Activated CD8-positive, alpha-beta T cell treated with anti-CD3 and anti-CD28 coated beads for 36 hours (primary cell): Measurements from ENCODE around the gene PRR13. TPM values are rescaled to one million over a fixed set of nuclear protein-coding genes. Genes with fewer than 3 reads are reported as not detected.

Source experiments
- ATAC-seq: fragments of 200-7000 bp; cut with Tn5 transposase; one replicate; pipeline ENCODE4 v1.10.0; 2021; ENCODE audit warnings: mild to moderate bottlenecking, moderate library complexity
- CTCF ChIA-PET: fragments of 350-600 bp; sonication (Branson Sonifier 250); formaldehyde crosslinking; loops from one replicate; lab custom pipeline; 2021; ENCODE audit warnings: antibody characterized with exemption; lab: Charles Lee
- POLR2A ChIA-PET: fragments of 350-600 bp; sonication (Branson Sonifier 250); formaldehyde crosslinking; loops from one replicate; lab custom pipeline; 2021; ENCODE audit warnings: antibody characterized with exemption; lab: Charles Lee
- DNase-seq: peaks from one replicate; pipeline ENCODE4 v3.0.0-alpha.2; 2020
- H3K27ac Mint-ChIP-seq: one replicate; pipeline ENCODE4 v1.8.0; 2021; ENCODE audit warnings: mild to moderate bottlenecking, mixed read lengths
- H3K27me3 Mint-ChIP-seq: one replicate; pipeline ENCODE4 v1.8.0; 2021; ENCODE audit warnings: mixed read lengths
- H3K36me3 Mint-ChIP-seq: one replicate; pipeline ENCODE4 v1.8.0; 2021; ENCODE audit warnings: low read depth, mixed read lengths
- H3K4me1 Mint-ChIP-seq: one replicate; pipeline ENCODE4 v1.8.0; 2021; ENCODE audit warnings: low read depth, mixed read lengths
- H3K4me3 Mint-ChIP-seq: one replicate; pipeline ENCODE4 v1.8.0; 2021; ENCODE audit warnings: mild to moderate bottlenecking, moderate library complexity, mixed read lengths
- H3K9me3 Mint-ChIP-seq: one replicate; pipeline ENCODE4 v1.8.0; 2021; ENCODE audit warnings: mixed read lengths
- intact Hi-C: fragments of 100-400 bp; cut with micrococcal nuclease; formaldehyde crosslinking; loops from one replicate; pipeline ENCODE4 v1.10.0; 2022
- total RNA-seq, 2 experiments: library from RNA; stranded (reverse); gene quantifications; one replicate each; pipeline ENCODE4 v1.2.3, GENCODE V29; 2021
- TF ChIP-seq, protein P1 (sequence below): fragments of 200-600 bp; IDR thresholded peaks from one replicate; pipeline ENCODE4 v1.8.0; 2022; ENCODE audit warnings: antibody characterized with exemption, mild to moderate bottlenecking

PRR13 gene
- total RNA-seq, 2 experiments from 2014 or later = 167 to 187 TPM

DNA sequence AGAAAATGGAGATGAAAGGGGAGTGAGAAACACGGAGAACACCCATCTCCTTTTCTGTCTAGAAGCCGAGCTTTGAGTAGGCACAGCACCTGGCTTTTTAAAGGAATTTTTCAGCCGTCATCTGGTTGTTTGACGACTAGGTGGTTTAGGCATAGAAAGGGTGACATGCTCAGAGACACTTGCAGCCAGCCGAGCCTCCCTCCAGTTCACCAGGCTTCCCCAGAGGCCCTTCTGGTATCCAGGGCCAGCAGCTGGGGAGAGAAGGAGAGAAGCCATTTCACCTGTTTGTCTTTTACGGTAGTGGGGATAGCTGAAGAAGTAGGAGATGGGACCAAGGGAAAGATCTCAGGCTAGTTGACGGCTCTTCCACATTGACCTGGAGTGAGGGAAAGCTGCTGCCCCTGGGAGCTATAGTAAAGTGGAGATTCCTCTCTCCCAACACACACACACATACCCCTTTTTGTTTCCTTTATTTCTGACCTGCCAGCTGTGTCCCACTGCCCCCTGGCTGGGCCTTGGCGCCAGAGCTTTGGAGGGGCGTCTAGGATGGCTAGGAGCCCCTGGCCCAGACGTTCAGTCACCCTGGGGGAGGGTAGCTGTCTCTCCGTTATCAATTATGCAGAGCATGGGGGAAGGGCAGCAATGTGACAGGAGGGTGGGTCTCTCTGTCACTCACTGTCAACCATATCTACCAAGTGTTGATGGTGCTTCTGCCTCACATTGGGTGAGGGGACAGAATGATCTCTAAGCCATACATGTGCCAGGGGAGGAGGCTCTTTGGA is 52.3 kb downstream of the PRR13 start:
- Mint-ChIP-seq H3K4me3 (peak overlapping the region; percentile 80), H3K27me3 (no peaks in the 10 kb centered on the region), H3K27ac (peak overlapping the region; percentile 88), H3K4me1 (peaks cover 30% of the 10 kb centered on the region), H3K36me3 (no peaks in the 10 kb centered on the region), H3K9me3 (no peaks in the 10 kb centered on the region)
- no peak for DNase-seq
- no peak for ATAC-seq
- POLR2A ChIA-PET = interaction anchor here (0.6 to 54.1 kb wide), 4 partner anchors 8 to 413 kb away, joined by 3 to 1494 read pairs (median 4); partner anchors contain the start of genes AAAS, PCBP2 and TARBP2
- intact Hi-C loops = no loop called here
- TF ChIP-seq, protein P1, sequence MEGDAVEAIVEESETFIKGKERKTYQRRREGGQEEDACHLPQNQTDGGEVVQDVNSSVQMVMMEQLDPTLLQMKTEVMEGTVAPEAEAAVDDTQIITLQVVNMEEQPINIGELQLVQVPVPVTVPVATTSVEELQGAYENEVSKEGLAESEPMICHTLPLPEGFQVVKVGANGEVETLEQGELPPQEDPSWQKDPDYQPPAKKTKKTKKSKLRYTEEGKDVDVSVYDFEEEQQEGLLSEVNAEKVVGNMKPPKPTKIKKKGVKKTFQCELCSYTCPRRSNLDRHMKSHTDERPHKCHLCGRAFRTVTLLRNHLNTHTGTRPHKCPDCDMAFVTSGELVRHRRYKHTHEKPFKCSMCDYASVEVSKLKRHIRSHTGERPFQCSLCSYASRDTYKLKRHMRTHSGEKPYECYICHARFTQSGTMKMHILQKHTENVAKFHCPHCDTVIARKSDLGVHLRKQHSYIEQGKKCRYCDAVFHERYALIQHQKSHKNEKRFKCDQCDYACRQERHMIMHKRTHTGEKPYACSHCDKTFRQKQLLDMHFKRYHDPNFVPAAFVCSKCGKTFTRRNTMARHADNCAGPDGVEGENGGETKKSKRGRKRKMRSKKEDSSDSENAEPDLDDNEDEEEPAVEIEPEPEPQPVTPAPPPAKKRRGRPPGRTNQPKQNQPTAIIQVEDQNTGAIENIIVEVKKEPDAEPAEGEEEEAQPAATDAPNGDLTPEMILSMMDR = no peak
- CTCF ChIA-PET = interaction anchor here (1.1 to 3.6 kb wide), 8 partner anchors 15 to 172 kb away, joined by 3 to 19 read pairs (median 5); partner anchors contain the start of genes AAAS and NPFF

Other genes starting within 250 kb of the PRR13 start
- 100 to 1,000 TPM; 121 to 137 TPM for gene ITGB7, start 234.5 kb upstream of the PRR13 start, total RNA-seq
- gene RARG, start 209.5 kb upstream of the PRR13 start, total RNA-seq = 10 to 100 TPM; 19.7 to 20.3 TPM
- 10 to 100 TPM; 62.1 to 63.4 TPM for gene ESPL1, start 173.4 kb upstream of the PRR13 start, total RNA-seq
- gene PFDN5, start 146.2 kb upstream of the PRR13 start, total RNA-seq = 100 to 1,000 TPM; 322 to 373 TPM
- 10 to 100 TPM; 69.5 to 70.9 TPM for gene MYG1, start 142.0 kb upstream of the PRR13 start, total RNA-seq
- 10 to 100 TPM; 81.3 to 87.6 TPM for gene AAAS, start 120.1 kb upstream of the PRR13 start, total RNA-seq
- not detected for gene SP7, start 105.4 kb upstream of the PRR13 start, total RNA-seq
- 10 to 100 TPM; 67.2 to 70.3 TPM for gene SP1, start 61.6 kb upstream of the PRR13 start, total RNA-seq
- not detected for gene AMHR2, start 17.9 kb upstream of the PRR13 start, total RNA-seq
- 100 to 1,000 TPM; 958 to 973 TPM for gene PCBP2, start 10.4 kb downstream of the PRR13 start, total RNA-seq
- 10 to 100 TPM in 1 of 2 experiments, 1 to 10 TPM in 1; 8.2 to 10.0 TPM for gene MAP3K12, start 57.7 kb downstream of the PRR13 start, total RNA-seq
- gene TARBP2, start 59.5 kb downstream of the PRR13 start, total RNA-seq = 10 to 100 TPM; 32.0 to 33.3 TPM
- gene NPFF, start 65.8 kb downstream of the PRR13 start, total RNA-seq = not detected
- 10 to 100 TPM; 22.0 to 22.6 TPM for gene ATF7, start 184.6 kb downstream of the PRR13 start, total RNA-seq
- gene ATP5MC2, start 234.3 kb downstream of the PRR13 start, total RNA-seq = 100 to 1,000 TPM; 365 to 378 TPM